ENCODE measurements around the gene DPEP2.
"Not testable (repeated sequence)": the region's sequence is repeated elsewhere in the genome, so short reads cannot be mapped to it uniquely, and the experiment has no call there.

DPEP2 gene, protein sequence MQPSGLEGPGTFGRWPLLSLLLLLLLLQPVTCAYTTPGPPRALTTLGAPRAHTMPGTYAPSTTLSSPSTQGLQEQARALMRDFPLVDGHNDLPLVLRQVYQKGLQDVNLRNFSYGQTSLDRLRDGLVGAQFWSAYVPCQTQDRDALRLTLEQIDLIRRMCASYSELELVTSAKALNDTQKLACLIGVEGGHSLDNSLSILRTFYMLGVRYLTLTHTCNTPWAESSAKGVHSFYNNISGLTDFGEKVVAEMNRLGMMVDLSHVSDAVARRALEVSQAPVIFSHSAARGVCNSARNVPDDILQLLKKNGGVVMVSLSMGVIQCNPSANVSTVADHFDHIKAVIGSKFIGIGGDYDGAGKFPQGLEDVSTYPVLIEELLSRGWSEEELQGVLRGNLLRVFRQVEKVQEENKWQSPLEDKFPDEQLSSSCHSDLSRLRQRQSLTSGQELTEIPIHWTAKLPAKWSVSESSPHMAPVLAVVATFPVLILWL

DNA sequence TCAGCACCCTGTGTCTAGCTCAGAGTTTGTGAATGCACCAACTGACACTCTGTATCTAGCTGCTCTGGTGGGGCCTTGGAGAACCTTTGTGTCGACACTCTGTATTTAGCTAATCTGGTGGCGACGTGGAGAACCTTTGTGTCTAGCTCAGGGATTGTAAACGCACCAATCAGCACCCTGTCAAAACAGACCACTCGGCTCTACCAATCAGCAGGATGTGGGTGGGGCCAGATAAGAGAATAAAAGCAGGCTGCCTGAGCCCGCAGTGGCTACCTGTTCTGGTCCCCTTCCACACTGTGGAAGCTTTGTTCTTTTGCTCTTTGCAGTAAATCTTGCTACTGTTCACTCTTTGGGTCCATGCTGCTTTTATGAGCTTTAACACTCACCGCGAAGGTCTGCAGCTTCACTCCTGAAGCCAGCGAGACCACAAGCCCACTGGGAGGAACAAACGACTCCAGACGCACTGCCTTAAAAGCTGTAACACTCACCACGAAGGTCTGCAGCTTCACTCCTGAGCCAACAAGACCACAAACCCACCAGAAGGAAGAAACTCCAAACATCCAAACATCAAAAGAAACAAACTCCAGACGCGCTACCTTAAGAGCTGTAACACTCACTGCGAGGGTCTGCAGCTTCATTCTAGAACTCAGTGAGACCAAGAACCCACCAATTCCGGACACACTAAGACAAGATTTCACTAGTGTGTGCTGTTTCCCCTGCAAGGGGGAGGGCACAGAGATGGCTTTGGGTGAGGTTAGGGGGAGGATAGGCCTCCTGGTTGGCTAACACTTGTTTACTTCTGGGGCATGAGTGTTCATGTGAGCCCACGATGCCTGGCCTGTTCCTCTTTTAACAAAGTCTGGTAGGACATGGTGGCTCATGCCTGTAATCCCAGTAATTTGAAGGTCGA lies at the start of gene DPEP2:
TSS of gene DPEP2 (minus strand) at position 706 of the 910 bp plus-strand sequence. CDS start 6,272 bp downstream, outside the sequence.
- not testable (repeated sequence) for FAIRE-seq; DNase-seq (ENCODE audit: low spot score)

DNA sequence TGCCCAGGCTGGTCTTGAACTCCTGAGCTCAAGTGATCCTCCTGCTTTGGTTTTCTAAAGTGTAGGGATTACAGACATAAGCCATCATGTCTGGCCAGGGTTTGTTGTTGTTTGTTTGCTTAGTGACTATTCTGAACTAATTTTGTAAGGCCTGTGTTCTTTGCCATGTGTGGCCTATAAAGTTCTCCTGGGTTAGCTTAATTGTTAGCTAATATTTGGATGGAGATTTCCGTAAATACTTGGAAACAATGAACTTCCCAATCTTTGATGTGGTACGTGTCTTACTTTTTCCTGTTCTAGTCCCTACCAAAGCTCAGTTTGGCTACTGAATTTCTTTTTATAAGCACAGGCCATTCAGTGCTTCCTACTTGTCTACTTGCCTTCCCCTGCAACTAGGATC lies 48.7 kb upstream of the DPEP2 start:
- DNase-seq (ENCODE audit: low spot score): no peak
- no peak for FAIRE-seq

DNA sequence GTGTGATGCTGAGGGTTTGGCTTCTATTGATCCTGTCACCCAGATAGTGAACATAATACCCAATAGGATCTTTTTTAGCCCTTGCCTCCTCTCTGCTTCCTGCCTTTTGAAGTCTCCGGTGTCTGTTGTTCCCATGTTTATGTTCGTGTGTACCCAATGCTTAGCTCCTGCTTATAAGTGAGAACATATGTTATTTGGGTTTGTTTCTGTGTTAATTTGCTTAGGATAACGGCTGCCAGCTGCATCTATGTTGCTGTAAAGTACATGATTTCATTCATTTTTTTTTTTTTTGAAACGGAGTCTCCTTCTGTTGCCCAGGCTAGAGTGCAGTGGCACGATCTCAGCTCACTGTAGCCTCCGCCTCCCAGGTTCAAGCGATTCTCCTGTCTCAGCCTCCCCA lies 46.8 kb upstream of the DPEP2 start:
- DNase-seq (ENCODE audit: low spot score): no peak
- no peak for FAIRE-seq

DNA sequence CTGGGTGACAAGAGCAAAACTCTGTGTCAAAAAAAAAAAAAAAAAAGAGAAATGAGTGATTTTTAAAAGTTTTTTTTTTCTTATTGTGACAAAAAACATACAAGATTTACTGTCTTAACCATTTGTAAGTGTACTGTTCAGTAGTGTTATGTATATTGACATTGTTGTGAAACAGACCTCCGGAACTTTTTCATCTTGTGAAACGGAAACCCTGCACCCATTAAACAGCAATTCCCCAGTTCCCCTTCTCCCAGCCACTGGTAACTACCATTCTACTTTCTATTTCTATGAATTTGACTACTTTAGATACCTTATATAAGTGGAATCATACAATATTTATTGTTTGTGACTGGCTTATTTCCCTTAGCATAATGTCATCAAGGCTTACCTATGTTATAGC lies 42.5 kb upstream of the DPEP2 start:
- no peak for DNase-seq (ENCODE audit: low spot score)
- FAIRE-seq: no peak

DNA sequence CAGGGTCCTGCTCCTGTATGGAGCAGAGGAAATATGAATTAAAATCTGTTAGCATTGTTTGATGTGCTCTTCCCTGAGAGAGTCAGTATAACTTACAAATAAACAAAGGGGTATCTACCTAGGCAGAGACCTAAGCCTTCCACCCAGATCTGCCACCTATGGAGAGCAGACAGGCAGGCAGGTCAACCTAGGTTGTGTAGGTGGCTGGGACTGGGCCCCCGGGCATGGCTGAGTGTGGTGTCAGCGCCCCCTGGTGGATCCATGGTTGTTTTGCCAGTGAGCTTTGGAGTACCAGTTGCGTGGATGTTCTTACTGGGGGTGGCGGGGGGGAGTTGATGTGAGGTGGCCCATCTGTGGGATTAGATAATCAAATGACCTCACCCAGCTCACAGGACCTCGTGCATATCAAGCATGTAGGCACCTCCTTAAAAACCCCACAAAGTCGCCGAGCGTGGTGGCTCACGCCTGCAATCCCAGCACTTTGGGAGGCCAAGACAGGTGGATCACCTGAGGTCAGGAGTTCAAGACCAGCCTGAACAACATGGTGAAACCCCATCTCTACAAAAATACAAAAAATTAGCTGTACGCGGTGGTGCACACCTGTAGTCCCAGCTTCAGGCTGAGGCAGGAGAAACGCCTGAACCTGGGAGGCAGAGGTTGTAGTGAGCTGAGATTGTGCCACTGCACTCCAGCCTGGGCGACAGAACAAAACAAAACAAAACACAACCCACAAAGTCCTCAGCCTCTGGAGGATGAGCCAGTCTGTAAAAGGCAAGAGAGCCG lies 41.4 kb upstream of the DPEP2 start:
- FAIRE-seq: no peak
- peak; percentile 65 for DNase-seq (ENCODE audit: low spot score)

DNA sequence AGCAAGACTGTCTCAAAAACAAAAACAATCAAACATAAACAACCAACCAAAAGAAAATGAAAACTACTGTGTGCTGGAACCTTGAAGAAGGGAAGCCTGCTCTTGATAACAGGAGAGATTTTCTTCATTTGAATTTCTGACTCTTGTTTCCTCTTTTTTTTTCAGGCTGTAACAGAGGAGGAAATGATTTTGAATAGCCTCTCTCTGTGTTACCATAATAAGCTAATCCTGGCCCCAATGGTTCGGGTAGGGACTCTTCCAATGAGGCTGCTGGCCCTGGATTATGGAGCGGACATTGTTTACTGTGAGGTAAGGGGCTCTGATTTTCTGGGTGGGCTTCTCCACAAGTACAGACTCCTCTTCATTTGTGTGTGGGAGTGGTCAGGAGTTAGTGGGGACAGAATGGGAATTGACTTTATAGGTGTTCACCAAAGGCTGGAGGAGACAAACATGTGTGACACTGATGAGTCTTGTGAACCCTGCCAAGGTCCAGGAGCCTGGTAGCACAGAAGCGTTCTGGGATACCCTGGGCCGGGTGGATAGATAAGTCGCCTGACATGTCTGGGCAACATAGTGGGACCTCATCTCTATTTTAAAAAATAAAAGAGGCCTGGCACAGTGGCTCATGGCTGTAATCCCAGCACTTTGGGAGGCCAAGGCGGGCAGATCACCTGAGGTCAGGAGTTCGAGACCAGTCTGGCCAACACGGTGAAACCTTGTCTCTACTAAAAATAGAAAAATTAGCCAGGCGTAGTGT lies 38.7 kb upstream of the DPEP2 start:
- no peak for FAIRE-seq
- no peak for DNase-seq (ENCODE audit: low spot score)

DNA sequence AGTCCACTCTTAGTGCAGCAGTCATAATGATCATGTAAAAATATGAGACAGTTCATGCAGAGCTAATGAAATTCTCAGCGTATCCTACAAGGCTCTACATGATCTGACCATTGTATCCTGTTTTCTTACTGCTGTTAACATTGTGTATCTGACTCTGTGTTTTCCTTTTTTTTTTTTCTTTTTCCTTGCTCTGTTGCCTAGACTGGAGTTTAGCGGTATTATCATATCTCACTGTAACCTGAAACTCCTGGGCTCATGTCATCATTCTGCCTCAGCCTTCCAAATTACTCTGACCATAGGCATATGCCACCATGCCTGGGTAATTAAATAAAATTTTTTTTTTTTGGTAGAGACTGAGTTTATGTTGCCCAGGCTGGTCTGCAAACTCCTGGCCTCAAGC lies 35.9 kb upstream of the DPEP2 start:
- FAIRE-seq (no peak), DNase-seq (ENCODE audit: low spot score) (no peak)

DNA sequence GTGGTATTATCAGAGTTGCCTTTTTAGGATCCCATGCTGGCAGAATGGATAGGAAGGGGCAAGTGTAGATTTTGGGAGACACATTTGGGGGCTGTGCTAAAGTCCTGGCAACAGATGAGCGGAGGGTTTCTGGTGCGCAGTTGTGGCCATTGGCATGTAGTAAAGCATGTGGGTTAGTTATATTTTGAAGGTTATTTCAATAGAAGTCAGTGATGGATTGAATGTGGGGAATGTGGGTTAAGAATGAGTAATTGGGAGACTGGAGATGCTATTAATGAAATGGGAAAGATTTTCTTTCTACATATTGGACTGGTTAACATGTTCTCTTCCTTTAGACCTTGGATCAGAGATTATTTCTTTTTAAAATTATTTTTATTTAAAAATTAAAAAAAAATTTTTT lies 33.8 kb upstream of the DPEP2 start:
- FAIRE-seq: no peak

DNA sequence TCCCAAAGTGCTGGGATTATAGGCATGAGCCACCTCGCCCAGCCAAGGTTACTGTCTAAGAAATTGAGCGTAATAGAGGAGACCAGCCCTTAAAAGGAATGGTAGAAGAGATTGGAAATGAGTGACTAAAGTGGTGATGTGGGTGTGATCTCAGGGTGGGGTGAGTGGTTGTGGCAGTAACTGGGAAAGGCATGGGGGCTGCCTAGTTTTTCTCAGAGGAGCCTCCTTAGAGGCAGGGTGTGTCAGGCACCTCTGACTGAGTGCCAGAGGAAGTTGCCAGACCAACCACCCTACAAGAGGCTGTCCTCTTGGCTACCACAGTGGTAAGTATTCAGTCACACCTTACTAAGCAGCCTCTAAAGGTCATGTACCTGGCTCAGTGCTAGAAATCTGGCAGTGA lies 32.7 kb upstream of the DPEP2 start:
- DNase-seq (ENCODE audit: low spot score): peak; percentile 63

More for the DNA sequence above, 33.8 kb upstream of the DPEP2 start:
- DNase-seq (ENCODE audit: low spot score): no peak

DNA sequence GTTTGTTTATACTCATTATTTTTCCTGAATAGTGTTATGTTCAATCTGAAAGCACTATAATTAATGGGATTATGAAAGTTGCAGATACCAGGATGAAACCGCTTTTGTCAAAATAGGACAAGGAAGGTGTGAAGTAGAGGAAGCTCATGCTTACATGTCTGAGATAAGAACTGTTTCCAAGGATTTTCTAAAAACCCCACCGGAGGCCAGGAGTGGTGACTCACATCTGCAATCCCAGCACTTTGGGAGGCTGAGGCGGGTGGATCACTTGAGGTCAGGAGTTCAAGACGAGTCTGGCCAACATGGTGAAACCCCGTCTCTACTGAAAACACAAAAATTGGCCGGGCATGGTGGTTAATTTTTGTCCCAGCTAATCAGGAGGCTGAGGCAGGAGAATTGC lies 30.8 kb upstream of the DPEP2 start:
- peak; percentile 80 for FAIRE-seq

More for the DNA sequence above, 32.7 kb upstream of the DPEP2 start:
- FAIRE-seq: peak; percentile 15

DNA sequence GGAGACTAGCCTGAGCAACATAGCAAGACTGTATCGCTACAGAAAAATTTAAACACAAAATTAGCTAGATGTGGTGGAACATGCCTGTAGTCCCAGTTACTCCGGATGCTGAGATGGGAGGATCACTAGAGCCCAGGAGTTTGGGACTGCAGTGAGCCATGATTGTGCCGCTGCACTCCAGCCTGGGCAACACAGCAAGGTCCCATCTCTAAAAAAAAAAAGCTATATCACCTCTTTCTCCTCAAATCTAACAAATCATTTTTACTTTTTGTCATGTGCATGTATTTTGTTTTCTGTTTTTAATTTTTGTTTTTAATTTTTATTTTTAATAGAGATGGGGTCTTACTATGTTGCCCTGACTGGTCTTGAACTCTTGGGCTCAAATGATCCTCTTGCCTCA lies 29.7 kb upstream of the DPEP2 start:
- FAIRE-seq: no peak
- no peak for DNase-seq (ENCODE audit: low spot score)

More for the DNA sequence above, 30.8 kb upstream of the DPEP2 start:
- DNase-seq (ENCODE audit: low spot score): peak; percentile 62

DNA sequence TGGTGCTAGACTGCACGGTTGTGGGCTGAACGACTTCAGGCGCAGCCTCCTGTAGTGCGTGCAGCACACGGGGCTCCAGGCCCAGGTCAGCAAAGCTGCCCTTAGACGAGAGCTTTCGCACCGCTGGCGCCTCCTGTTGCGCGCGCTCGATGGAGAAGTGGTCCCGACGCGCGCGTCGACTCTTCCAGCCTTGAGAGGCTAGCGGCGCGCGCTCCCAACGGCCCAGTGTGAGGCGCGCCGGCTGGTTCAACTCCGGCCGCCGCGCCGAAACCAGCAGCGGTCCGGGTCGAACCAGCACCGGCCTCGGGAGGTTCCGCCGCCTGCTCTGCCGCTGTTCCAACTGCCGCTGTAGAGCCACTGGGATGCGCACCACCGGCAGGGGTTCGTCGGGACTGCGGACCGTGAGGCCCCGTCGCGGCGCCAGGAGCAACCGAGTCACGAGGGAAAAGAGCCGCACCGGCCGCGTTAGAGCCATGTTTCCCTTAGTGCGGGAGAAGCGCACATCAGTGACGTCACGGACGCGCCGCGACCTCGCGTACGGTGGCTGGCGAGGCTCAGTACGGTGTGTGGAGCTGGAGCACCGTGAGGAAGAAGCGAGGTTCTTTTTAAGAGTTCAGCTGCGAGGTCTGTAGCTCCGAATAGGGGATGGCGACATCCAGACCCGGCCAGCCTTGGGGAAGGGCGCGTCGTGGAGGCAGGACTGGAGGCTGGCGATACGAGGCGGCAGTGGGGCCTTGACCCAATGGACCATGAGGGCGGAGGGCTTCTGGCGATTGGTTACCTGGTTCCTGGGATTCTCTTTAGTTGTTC lies 23.6 kb upstream of the DPEP2 start, which contains the start of the genes DDX28 and DUS2:
TSS of gene DDX28 (minus strand) at position 505 of the 810 bp plus-strand sequence. CDS start at position 475, 30 bp downstream.
TSS of gene DUS2 (plus strand) at position 557 of the 810 bp plus-strand sequence. CDS start 14,740 bp downstream, outside the sequence.
- FAIRE-seq (no peak), DNase-seq (ENCODE audit: low spot score) (peak; percentile 70)

DNA sequence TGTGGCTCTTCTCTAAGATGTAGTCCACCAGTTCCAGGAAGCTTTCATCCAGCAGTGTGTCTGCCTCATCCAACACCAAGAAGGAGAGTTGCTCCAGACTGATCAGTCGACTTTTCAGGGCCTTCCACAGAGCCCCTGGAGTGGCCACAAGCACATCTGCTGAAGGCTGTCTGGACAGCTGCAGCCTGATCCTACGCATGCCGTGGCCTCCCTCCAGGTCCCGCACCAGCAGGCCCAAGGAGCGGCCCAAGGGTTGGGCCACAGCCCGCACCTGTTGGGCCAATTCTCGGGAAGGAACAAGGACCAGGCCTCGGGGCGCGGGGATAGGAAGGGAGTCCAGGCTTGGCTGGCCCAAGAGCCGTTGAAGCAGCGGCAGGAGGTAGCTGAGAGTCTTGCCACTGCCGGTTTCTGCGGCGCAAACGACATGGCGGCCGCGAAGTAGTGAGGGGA lies 23.0 kb upstream of the DPEP2 start:
- no peak for FAIRE-seq

DNA sequence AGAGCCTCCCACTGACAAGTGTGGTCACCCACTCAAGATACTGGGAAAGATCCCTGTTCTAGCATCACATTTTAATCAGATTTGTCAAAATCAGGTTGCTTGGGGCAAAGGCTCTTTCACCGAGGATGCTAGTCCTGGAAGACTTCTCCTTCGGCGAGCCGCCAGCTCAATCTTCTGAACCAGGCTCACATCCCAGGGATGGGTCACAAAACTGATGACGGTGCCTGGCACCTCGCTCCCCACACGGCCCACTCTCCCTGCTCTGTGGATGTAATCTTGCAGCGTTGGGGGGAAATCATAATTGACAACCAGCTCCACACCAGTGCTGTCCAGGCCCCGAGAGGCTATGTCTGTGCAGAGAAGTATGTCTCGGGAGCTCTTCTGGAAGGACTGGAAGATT lies 22.2 kb upstream of the DPEP2 start:
- FAIRE-seq: no peak
- DNase-seq (ENCODE audit: low spot score): no peak

More for the DNA sequence above, 23.0 kb upstream of the DPEP2 start:
- no peak for DNase-seq (ENCODE audit: low spot score)

DNA sequence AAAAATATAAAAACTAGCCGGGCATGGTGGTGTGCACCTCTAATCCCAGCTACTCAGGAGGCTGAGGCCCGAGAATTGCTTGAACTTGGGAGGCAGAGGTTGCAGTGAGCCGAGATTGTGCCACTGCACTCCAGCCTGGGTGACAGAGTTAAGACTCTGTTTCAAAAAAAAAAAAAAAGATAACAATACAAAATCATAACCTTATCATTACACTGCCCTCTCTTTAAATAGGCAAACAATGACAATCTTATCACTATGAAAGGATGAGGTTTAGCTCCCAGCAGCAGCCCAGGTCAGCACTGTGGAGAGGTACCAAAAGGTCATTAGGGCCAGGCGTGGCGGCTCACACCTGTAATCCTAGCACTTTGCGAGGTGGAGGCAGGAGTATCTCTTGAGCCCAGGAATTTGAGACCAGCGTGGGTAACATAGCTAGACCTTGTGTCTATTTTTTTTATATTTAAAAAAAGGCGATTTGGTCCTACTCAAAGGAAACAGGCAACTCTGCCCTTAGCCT lies 19.9 kb upstream of the DPEP2 start:
- DNase-seq (ENCODE audit: low spot score) (no peak), FAIRE-seq (no peak)

DNA sequence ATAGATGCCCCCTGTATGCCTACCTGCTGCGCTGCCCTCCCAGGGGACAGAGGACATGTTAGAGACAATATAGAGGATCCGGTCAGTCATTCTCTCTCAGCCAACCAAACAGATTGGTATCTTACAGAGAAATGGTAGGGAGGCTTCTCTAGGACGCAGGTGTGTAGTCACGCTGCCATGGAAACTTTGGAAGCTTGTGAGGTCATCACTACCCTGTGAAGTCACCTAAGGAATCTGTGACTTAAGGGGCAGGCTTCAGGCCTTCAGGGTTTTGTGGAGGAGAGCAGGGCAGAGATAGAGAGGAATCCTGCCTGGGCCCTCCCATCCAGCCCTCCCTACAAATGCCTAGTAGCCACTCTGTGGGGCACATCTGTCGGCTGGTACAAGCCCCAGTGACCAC lies 16.4 kb upstream of the DPEP2 start, which contains the start of gene DPEP2NB:
TSS of gene DPEP2NB (minus strand) at position 231 of the 400 bp plus-strand sequence. CDS start at position 90, 141 bp downstream.
- no peak for FAIRE-seq
- no peak for DNase-seq (ENCODE audit: low spot score)

DNA sequence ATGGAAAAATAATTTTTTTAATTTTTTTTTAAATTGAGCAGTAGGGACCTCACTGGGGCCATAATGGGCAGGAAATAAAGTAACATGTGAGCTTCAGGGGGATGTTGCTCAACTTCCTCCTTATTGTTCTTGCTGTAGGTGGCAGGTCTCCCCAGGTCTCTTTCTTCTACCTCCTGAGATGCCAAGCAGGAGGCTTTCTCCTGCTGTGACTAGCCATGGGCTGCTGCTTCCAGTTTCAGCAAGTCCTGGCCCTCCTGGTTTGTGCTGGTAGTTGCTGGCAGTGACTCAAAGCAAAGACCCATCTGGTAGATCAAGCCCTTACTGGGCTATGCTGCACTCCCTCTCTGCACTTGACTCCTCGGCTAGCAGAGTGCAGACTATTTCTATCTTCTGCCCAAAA lies 14.2 kb upstream of the DPEP2 start:
- FAIRE-seq (no peak), DNase-seq (ENCODE audit: low spot score) (no peak)

DNA sequence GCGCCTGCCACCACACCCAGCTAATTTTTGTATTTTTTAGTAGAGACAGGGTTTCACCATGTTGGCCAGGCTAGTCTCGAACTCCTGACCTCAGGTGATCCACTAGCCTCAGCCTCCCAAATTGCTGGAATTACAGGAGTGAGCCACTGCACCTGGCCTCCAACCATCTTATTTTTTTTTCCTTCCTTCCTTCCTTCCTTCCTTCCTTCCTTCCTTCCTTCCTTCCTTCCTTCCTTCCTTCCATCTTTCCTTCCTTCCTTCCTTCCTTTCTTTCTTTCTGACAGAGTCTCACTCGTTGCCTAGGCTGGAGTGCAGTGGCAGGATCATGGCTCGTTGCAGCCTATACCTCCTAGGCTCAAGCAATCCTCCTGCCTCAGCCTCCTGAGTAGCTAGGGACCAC lies 10.6 kb upstream of the DPEP2 start:
- not testable (repeated sequence) for FAIRE-seq; DNase-seq (ENCODE audit: low spot score)
